CD4-positive, alpha-beta T cell treated with Interleukin-2 at 100 ng/mL for 4 hours (primary cell): Measurements from ENCODE around the gene CLIP1.

Experiments used
- DNase-seq: peaks from one replicate; pipeline ENCODE4 v3.0.0-alpha.2; 2020; ENCODE audit warnings: low spot score

The CLIP1 gene

GRCh38 chr12:122245553-122245952 lies 176.9 kb downstream of the CLIP1 start:
- DNase-seq = no peak

- peak; percentile 51 for DNase-seq
These were observed 177.7 kb downstream of the CLIP1 start for GRCh38 chr12:122244565-122245371.

GRCh38 chr12:122243965-122244364 lies 178.5 kb downstream of the CLIP1 start:
- peak; percentile 43 for DNase-seq

GRCh38 chr12:122238861-122239260 lies 183.6 kb downstream of the CLIP1 start:
- DNase-seq = no peak

GRCh38 chr12:122235741-122236140 lies 186.7 kb downstream of the CLIP1 start:
- no peak for DNase-seq

GRCh38 chr12:122232691-122233090 lies 189.8 kb downstream of the CLIP1 start:
- DNase-seq = no peak

GRCh38 chr12:122230798-122231197 lies 191.7 kb downstream of the CLIP1 start:
- no peak for DNase-seq

GRCh38 chr12:122228092-122228491 lies 194.4 kb downstream of the CLIP1 start:
- no peak for DNase-seq

GRCh38 chr12:122227341-122227740 lies 195.1 kb downstream of the CLIP1 start:
- peak; percentile 78 for DNase-seq

- DNase-seq = no peak
These were observed 195.9 kb downstream of the CLIP1 start for GRCh38 chr12:122226366-122227125.

GRCh38 chr12:122225683-122226365 lies 196.6 kb downstream of the CLIP1 start, which contains the start of gene DIABLO:
DIABLO (minus strand) TSS chr12:122226052; CDS start chr12:122226014, 38 bp downstream.
- DNase-seq = peak; percentile 100
